Left colon (tissue), 2 donors: ENCODE measurements around the gene HID1. TPM values are rescaled to one million over a fixed set of nuclear protein-coding genes. Genes with fewer than 3 reads are reported as not detected.
"Not testable (repeated sequence)": the region's sequence is repeated elsewhere in the genome, so short reads cannot be mapped to it uniquely, and the experiment has no call there.

ENCODE experiments used
- ATAC-seq: fragments of 200-7000 bp; cut with Tn5 transposase; one replicate; pipeline ENCODE4 v1.9.1; 2020; ENCODE audit warnings: mild to moderate bottlenecking, moderate library complexity
- DNase-seq, 2 donors: peaks; one replicate each; pipeline ENCODE4 v3.0.0-alpha.2; 2020
- intact Hi-C, 2 donors: fragments of 100-400 bp; cut with DNase I in 1 of 2; cut with micrococcal nuclease in 1 of 2; formaldehyde crosslinking; loops; one replicate each; pipeline versions ENCODE4 v1.11.2 to v1.14.0; 2022; cut with DNase I, micrococcal nuclease
- long read RNA-seq: library from polyadenylated mRNA; unstranded; transcript quantifications from one replicate; pipeline ENCODE4 v2.0.0, GENCODE V29; 2021
- total RNA-seq, 2 donors: library from RNA; stranded (reverse); fragmentation: NEBNext Ultra II Directional; extraction: Animal tissue kit (Norgen Biotek cat#: 25700); gene quantifications; one replicate each; pipeline ENCODE4 v1.2.1, GENCODE V29; 2021
- donor health status: DM: no; HTN: no; CAD: no.
- donor health status: DM: yes; HTN: yes; CAD: no.

The HID1 gene
- total RNA-seq = 10 to 100 TPM; 55.4 to 69.3 TPM
- long read RNA-seq, partial matches to known transcripts = 21 of 36 reads
- long read RNA-seq, other reads (novel, unspliced or antisense) = 11 of 36 reads

- peak; percentile 80 for ATAC-seq
- peak; percentile 71 to 87 for DNase-seq
- intact Hi-C loops = no loop called here
These were observed at the start of gene HID1 for GRCh38 chr17:74972107-74972972. Gene HID1, minus strand, starts transcription at chr17:74972759. Its CDS starts 103 bp downstream, at chr17:74972656.

GRCh38 chr17:75020331-75021110 is 48.0 kb upstream of the HID1 start:
- no peak for DNase-seq
- ATAC-seq = no peak
- intact Hi-C loops = no loop called here

- ATAC-seq = no peak
- intact Hi-C loops = no loop called here
- DNase-seq = no peak
These were observed 47.2 kb upstream of the HID1 start for GRCh38 chr17:75019710-75020109.

- ATAC-seq (no peak), DNase-seq (no peak)
- intact Hi-C loops = no loop called here
These were observed 46.6 kb upstream of the HID1 start for GRCh38 chr17:75019146-75019545.

GRCh38 chr17:75013092-75013559 is 40.6 kb upstream of the HID1 start:
- ATAC-seq = no peak
- intact Hi-C loops = no loop called here
- no peak for DNase-seq

GRCh38 chr17:75012346-75013091 is 40.0 kb upstream of the HID1 start, which contains the start of gene MRPL58:
Gene MRPL58, plus strand, starts transcription at chr17:75012670. Its CDS starts 17 bp downstream, at chr17:75012687.
- ATAC-seq = peak; percentile 84
- intact Hi-C loops = no loop called here
- peak; percentile 74 to 86 for DNase-seq

- intact Hi-C loops = no loop called here
- ATAC-seq (no peak), DNase-seq (no peak)
These were observed 39.5 kb upstream of the HID1 start for GRCh38 chr17:75012096-75012345.

- ATAC-seq = peak; percentile 64
- DNase-seq = peak; percentile 67 to 80
- intact Hi-C loops = no loop called here
These were observed 39.0 kb upstream of the HID1 start for GRCh38 chr17:75011401-75012095.

- ATAC-seq (peak; percentile 49), DNase-seq (peak; percentile 35 to 71)
- intact Hi-C loops = no loop called here
These were observed 38.3 kb upstream of the HID1 start for GRCh38 chr17:75010683-75011400.

GRCh38 chr17:75009139-75009724 is 36.7 kb upstream of the HID1 start:
- intact Hi-C loops = no loop called here
- peak in 1 of 2 donors; percentile 24 for DNase-seq
- peak; percentile 63 for ATAC-seq

- intact Hi-C loops = no loop called here
- ATAC-seq = no peak
These were observed 35.8 kb upstream of the HID1 start for GRCh38 chr17:75008373-75008772.

GRCh38 chr17:75006653-75007052 is 34.1 kb upstream of the HID1 start:
- intact Hi-C loops = no loop called here
- ATAC-seq (no peak), DNase-seq (no peak)

More at GRCh38 chr17:75008373-75008772, 35.8 kb upstream of the HID1 start:
- DNase-seq = no peak

- DNase-seq, intact Hi-C loops, ATAC-seq: not testable (repeated sequence)
These were observed 33.5 kb upstream of the HID1 start for GRCh38 chr17:75006084-75006483.

- ATAC-seq (no peak), DNase-seq (no peak)
- intact Hi-C loops = no loop called here
These were observed 32.7 kb upstream of the HID1 start for GRCh38 chr17:75005291-75005690.

GRCh38 chr17:75004371-75004770 is 31.8 kb upstream of the HID1 start:
- intact Hi-C loops = no loop called here
- DNase-seq (no peak), ATAC-seq (no peak)

GRCh38 chr17:75003957-75004355 is 31.4 kb upstream of the HID1 start:
- ATAC-seq (no peak), DNase-seq (no peak)
- intact Hi-C loops = no loop called here

GRCh38 chr17:75003070-75003956 is 30.8 kb upstream of the HID1 start:
- intact Hi-C loops = no loop called here
- DNase-seq (no peak), ATAC-seq (no peak)
